NCI-H345 treated with DMSO at 0.1 percent for 48 hours (cell line): ENCODE results near the gene GMCL2.
"Not testable (repeated sequence)": the region's sequence is repeated elsewhere in the genome, so short reads cannot be mapped to it uniquely, and the experiment has no call there.

ENCODE experiments used
- DNase-seq: peaks from one replicate; lab custom pipeline; 2025; ENCODE audit not compliant: unreplicated experiment; lab: John Stamatoyannopoulos, UW

The GMCL2 gene

DNA sequence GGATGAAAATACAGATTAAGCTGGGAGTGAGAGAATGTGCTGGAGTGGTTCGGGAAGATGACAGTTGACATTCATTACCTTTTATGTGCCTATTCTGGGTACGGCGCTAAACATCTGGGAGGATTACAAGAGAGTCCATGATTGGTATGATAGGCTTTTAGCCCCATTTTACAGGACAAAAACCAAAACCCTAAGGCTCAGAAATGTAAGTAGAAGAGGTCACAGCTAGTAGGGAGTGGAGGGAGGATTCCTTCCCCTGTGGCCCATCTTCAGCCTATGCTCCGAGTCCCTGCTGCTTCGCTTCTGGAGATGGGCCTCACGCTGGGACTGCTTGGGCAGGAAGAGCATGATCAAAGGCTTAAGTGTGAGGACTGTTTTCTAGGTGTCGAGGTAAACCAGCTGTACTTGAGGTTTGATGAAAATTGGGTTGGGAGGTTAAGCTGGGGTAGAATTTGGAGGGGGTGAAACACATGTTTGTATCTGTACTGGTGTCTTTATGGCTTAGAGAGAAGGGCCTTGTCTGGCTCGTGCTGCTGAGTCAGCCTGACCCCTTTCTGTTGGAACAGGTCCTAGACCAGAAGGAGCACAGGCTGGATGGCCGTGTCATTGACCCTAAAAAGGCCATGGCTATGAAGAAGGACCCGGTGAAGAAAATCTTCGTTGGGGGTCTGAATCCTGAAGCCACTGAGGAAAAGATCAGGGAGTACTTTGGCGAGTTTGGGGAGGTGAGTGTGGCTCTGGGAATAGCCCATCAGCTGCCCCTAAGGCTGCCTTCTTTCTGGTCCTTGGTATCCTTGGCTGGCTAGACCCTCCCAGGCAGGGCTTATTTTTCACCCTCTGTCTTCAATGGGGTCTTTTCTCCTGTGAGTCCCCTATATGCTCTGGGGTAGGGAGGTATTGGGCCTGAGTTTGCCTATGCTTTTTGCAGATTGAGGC, 19.3 kb upstream of the GMCL2 start:
- no peak for DNase-seq

- no peak for DNase-seq
These were observed 18.5 kb upstream of the GMCL2 start for GRCh38 chr5:178205749-178206047.

DNA sequence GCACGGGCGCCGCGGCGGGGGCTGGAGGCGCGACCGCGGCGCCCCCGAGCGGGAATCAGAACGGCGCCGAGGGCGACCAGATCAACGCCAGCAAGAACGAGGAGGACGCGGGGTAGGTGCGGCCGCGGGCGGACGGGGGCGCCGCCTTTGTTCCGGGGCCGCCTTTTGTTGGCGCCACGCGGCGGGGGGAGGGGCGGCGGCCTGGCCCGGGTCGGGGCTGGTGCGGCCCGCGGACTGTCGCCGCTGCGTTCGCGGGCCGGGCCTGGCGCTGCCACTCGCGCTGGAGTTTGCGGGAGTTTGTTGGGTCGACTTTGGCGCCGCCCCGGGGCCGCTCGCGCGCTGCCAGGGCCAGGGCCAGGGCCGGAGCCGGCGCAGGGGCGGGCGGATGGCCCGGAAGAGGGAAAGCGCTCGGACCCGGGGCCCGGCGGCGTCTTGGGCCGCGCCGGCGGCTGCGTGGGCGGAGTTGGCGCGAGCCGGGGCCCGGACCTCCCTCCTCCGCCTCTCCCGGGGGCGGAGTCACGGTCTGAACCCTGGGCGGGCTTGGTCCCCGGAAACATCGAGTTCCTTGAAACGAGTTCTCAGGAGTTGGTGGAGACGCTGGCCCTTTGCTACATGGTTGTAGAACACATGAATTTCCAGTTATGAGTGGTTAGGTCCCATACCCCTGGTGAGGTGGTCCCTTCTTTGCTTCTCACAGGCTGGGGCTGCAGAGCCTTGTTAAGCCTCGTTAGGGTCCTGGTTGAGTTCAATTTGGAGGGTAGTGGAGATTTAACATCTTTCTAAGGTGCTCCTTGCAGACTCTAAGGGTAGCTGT, 18.0 kb upstream of the GMCL2 start:
- DNase-seq, result peak; percentile 25

DNA sequence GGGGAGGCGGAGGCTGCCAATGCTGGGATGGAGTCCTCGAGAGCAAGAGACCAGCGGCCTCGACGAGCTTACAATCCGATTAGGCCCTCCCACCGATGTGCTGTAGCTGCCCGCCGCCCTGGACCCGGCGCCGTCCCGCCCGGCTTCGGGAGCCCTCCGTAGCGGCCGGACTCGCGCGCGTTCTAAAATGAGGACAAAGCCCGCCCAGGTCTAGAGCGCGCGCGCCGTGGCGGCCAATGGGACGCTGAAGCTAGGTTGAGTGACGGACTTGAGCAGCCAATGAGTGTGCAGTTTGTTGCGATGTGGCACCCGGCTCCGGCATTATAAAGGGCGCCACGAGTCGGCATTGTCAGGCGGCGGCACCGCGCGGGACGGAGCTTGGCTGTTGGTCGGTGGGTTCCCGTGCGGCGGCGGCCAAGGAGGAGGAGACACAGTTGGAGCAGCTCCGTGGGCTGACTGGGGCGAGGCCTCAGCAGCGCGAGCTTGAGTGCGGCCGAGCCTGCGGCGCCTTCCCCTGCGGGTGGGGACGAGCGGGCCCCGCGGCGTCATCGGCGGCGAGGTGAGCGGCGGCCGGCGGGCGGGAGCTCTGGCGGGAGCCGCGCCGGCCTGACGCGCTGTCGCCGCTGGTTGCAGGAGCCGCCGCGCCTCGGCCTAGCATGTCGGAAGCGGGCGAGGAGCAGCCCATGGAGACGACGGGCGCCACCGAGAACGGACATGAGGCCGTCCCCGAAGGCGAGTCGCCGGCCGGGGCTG, 17.2 kb upstream of the GMCL2 start, which contains the start of gene HNRNPAB:
Gene HNRNPAB, plus strand, starts transcription at position 352 of the 753 bp plus-strand sequence. Its CDS starts 305 bp downstream, at position 657.
- DNase-seq, result peak; percentile 94

DNA sequence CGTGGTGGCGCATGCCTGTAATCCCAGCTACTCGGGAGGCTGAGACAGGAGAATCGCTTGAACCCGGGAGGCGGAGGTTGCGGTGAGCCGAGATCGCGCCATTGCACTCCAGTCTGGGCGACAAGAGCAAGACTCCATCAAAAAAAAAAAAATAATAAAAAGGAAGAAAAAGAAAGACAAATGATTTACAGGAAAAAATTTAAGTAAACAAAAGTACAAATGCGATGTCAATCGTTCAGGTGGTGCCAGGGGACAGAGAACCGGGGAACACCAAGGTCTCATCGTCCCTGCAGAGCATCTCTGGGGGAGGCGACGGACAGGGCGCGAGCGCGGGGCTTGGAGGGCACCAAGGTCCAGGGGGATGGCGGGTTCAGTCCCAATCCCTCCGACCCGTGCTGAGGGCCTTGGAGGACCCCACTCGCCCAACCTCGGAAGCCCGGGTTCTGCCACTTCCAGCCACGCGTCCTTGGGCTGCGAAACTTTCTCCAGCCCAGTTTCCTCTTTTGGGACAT, 16.6 kb upstream of the GMCL2 start:
- DNase-seq, result peak; percentile 14

DNA sequence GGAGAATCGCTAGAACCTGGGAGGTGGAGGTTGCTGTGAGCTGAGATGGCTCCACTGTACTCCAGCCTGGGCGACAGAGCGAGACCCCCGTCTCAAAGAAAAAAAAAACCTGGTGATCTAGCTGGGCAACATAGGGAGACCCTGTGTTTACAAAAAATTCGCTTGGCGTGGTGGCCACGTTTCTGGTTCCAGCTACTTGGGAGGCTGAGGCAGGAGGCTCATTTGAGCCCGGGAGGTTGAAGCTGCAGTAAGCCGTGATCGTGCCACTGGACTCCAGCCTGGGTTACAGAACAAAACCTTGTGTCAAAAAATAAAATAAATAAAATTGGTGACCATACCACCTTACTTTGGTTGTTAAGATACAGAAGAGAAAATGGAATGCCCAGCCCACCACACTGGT, 15.4 kb upstream of the GMCL2 start:
- no peak for DNase-seq

- no peak for DNase-seq
These were observed 14.7 kb upstream of the GMCL2 start for GRCh38 chr5:178201927-178202235.

DNA sequence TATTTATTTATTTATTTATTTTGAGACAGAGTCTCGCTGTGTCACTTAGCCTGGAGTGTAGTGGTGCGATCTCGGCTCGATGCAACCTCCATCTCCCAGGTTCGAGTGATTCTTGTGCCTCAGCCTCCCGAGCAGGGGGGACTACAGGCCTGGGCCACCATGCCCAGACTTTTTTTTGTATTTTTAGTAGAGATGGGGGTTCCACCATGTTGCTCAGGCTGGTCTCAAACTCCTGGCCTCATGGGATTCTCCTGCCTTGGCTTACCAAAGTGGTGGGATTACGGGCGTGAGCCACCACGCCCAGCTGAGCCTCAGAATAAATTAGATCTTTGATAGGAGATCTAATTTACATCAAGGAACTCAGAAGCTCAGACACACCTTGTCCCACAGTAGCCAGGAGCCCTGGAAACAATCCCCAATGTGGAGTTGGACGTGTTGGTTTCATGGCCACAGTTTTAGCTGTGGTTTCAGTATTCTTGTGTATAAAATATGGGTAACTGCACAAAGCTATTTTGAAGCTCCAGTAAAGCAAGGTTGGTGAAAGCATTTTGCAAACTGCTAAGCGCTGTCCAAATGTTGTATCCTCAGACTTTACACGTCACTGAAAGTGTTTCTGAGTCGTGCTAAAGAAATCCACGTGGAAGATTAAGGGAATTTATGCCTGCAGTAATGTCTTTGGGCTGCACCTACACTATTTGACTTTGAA, 14.2 kb upstream of the GMCL2 start:
- no peak for DNase-seq

DNA sequence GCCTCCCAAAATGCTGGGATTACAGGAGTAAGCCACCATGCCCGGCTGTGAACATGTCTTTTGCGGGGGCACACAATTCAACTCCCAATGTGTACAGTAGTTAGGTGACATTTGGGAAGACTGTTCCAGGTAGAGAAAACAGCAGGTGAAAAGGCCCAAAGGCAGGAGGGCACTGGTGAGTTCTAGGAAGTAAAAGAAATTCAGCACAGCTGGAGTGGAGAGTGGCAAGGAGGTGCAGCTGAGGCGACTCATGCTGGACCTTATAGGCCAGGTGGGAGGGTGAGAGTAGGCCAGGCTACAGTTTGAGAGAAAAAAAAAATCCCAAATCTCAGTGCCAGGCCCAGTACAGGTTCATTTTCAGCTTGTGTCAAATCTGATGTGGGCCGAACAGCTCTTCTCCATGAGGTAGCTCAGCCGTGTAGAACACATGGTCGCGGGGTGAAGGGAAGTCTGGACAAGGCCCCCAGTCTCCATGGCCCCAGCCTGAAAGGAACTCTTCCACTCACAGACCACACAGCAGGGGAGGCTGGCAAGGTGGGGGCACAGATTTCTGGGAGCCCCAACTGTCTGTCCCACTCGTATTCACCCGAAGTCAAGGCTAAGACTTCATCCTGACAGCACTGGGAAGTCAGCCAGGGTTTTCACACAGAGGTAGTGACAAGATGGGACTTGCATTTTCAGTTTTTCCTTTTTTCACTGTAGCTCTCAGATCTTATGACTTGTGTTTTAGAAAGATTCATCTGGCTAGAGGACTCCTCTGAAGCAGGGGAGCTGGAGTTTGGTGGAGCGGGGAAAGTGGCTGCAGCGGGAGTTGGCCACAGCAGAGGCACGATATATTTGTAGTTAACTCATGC, 12.6 kb upstream of the GMCL2 start:
- DNase-seq, result no peak

DNA sequence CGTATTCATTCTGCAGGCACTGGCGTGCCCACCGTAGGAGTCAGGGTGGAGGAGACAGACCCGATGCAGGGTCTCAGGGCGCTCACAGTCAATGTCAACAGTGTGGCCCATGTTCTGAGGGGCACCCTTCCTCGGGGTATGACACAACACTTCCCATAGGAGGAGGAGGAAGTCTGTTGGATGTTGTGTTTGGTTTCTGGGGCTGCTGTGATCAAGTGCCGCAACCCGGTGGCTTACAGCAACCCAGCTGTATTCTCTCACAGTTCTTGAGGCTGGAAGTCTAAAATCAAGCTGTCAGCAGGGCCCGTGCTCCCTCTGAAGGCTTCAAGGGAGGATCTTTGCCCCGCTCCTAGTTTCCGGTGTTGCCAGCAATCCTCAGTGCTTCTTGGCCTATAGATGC, 11.5 kb upstream of the GMCL2 start:
- no peak for DNase-seq

DNA sequence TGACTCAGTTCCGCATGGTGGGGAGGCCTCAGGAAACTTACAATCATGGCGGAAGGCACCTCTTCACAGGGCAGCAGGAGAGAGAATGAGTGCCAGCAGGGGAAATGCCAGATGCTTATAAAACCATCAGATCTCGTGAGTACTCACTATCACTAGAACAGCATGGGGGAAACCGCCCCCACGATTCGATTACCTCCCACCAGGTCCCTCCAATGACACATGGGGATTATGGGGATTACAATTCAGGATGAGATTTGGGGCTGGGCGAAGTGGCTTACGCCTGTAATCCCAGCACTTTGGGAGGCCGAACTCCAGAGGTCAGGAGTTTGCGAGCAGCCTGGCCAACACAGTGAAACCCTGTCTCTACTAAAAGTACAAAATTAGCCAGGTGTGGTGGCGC, 11.0 kb upstream of the GMCL2 start:
- DNase-seq, result not testable (repeated sequence)

GRCh38 chr5:178196986-178197385, 9.8 kb upstream of the GMCL2 start:
- DNase-seq, result no peak

DNA sequence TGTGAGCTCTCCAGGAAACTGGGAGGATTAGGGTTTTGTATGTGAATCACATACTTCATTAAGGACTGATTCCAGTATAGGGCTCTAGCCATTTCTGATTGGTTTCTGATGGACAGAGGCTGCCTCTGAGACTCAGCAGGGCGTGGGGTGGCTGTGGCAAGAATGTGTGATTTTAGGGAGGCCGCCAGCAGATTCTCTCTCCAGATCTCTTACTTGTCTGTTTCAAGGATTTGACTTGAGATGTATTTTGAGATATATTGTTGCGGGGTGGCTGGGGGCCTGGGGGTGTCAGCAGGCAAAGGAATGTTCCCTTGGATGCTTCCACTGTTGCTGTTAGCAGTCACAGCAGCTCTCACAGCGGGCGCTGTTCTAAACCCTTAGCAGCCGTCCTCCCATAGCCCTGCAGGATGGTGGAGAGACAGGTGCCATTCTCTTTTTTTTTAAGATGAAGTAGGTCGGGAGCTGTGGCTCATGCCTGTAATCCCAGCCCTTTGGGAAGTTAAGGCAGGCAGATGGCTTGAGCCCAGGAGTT, 9.2 kb upstream of the GMCL2 start:
- no peak for DNase-seq

GRCh38 chr5:178194026-178194425, 6.9 kb upstream of the GMCL2 start:
- DNase-seq, result no peak

DNA sequence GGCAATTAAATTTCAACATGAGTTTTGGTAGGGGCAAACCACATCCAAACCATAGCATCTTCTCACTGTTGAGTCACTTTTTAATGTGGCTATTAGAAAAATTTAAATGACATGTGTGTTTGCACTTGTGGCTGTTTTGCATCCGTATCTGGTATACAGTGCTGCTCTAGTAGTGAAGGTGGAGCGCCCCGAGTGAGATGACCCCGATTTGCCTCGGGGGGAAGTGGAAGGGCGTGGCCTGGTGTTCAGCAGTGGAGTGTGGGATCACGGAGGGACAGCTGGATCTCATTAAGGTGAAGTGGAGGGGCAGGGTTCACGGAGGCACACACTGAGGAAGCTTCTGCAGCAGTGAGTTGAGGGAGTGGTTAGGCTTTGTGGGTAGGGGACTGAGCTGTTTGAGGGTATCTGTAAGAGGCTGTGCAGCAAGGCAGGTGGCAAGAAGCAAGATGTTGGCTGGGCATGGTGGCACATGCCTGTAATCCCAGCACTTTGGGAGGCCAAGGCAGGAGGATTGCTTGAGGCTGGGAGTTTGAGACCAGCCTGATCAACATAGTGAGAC, 6.2 kb upstream of the GMCL2 start:
- no peak for DNase-seq

GRCh38 chr5:178192787-178193186, 5.6 kb upstream of the GMCL2 start:
- DNase-seq, result no peak

DNA sequence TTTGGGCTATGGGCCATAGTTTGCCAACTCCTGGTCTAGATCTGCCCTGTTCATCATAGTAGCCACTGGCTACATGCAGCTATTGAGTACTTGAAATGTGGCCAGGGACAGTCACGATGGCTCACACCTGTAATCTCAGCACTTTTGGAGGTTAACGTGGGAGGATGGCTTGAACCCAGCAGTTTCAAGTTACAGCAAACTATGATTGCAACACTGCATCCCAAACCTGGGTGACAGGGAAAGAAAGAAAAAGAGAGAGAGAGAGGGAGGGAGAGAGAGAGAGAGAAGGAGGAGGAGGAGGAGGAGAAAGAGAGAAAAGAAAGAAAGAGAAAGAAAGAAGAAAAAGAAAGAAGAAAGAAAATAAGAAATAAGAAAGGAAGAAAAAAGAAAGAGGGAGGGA, 5.1 kb upstream of the GMCL2 start:
- no peak for DNase-seq

GRCh38 chr5:178191661-178192060, 4.5 kb upstream of the GMCL2 start:
- no peak for DNase-seq

DNA sequence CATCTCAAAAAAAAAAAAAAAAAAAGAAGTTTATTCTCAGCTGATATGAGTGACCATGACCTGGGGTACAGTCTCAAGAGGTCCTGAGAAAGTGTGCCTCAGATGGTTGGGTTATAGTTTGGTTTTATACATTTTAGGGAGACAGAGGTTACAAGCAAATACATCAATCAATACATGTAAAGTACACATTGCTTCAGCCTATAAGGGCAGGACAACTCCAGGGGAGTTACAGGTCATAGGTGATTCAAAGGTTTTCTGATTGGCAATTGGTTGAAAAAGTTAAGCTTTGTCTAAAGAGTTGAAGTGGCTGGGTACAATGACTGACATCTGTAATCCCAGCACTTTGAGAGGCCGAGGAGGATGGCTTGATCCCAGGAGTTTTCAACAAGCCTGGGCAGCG, 2.3 kb upstream of the GMCL2 start:
- no peak for DNase-seq
